ENCODE data around the gene AKAP13.

Gene AKAP13

GRCh38 chr15:85386261-85386660 is 5.9 kb downstream of the AKAP13 start:
- DNase-seq = no peak

DNA sequence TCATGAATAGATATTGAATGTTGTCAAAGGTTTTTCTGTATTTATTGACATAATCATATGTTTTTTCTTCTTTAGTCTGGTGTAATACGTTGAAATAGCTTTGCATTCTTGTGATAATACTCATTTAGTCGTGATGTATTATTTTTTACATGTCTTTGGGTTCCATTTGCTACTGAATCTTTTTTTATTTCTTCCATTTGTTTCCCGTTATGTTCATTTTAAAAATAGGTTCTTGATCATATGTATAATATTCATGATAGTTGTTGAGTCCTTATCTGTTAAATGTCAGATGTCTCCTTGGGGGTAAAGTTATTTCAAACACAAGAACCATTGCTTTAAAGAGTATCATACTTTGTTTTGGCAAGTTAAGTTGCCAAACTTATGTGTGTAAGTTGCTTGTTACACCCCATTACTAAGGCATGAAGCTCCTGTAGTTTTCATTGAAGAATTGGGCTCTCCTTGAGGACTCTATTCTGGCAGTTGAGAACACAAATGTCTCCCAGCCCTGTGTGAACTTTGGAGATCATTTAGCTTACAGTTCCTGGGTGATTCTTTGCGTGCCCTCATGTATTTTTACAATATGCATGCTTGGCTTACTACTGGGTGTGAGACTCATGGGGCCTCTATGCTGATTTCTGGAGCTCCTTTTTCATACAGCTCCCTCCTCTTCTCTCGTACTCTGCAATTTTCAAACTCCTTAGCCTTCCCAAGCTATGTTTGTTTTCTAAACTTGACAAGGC is 8.3 kb downstream of the AKAP13 start:
- DNase-seq = no peak

DNA sequence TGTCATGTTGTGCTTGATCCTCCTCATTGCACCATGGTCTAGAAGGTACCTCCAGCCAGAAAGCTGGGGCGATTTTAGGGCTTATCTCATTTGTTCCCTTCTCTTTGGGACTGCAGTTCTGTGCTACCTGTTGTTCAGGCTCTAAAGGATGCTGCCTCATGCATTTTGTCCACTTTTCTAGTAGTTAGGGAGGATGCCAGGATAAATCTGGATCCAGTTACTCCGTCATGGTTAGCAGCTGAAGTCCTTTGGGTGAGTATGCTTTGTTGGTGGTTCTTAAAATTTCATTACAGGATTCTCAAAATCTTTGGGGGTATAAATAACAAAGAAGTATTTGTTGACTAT is 8.9 kb downstream of the AKAP13 start:
- DNase-seq = no peak

DNA sequence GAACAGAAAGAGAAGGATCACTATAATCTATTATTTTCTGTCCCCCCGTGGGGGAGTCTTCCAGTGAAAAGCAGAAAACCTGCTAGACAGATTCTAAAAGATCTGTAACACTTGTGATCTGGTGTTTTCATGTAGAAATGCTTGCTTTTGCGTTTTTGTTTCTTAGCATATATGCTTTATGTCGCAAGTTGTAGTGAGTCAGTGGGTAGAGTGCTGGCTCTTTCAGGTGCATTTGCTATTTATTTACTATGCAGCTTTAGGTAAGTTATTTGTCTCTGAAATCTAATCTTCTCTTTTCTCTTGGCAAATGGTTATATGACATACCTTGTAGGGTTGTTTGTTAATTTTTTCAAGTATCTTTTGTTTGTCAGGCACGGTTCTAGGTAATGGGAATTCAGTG is 9.4 kb downstream of the AKAP13 start:
- DNase-seq = no peak

DNA sequence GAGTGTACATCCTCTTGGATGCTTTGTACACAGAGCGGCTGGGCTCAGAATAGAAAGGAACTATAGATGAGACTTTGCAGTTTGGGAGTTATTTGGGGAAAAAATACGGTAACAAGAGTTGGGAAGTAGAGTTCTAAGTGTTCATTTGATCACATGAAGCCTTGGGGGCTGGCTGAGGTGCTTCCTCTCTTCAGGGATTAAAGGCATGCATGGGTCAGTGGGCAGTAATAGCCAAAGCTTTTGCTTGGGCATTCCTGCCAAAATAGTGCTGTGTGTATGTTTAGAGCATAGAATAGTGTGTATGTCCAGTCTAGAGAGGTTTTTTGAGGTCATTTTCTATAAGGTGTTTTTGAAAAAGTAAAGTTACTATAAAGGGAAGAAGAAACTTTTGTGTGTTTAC is 12.8 kb downstream of the AKAP13 start:
- no peak for DNase-seq

DNA sequence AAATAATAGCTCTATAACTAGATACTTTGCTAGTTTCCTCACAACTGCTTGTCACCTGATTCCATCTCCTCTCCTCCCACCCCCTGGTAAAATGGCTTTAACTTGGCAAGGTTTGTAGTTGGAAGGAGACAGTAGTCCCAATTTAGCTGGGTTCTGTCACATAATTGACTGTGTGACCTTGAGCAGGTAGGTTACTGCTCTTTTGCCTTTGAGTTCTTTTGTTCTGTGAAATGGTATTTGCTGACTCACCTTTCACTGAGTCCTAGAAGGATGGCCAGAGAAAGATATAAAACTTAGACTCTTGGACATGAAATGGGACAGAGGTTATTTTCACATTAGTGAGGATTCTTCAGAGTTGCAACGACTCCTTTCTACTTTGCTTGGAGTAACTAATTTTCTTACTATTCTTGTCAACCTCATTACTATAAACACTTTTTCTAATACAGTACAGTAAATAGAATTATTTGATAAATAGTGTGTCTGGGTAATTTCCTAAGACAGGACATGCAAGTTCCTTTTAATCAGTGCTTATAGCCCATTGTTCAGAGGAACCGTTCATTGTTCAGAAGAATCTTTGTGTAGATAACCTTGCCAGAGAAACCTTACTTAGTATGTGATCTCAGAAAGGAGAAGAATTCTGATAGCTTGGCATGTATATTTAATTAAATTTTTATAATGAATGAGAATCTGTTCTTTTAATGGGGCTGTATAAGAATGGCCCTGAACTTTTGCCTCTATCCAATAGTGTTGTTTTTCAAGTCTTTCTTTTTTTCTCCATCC is 14.3 kb downstream of the AKAP13 start:
- no peak for DNase-seq

GRCh38 chr15:85396554-85396953 is 16.2 kb downstream of the AKAP13 start:
- DNase-seq = no peak

DNA sequence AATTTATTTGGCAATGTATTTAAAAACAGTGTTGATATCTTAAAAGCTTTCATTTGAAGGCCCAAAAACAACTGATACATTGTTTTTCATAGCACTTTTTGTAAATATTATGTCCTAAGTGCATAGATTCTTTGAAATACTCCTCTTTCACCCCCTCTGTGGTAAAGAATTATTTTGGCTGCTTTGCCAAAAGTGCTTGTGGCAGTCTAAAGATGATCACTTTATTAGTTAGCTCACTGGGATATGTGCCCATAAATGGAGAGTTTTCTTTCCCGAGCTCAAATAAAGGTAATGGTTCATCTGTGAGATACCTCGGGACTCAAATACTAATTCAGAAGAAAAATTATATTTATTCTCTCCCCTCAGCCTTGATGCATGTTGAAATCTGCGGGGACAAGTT is 16.7 kb downstream of the AKAP13 start:
- DNase-seq = no peak

DNA sequence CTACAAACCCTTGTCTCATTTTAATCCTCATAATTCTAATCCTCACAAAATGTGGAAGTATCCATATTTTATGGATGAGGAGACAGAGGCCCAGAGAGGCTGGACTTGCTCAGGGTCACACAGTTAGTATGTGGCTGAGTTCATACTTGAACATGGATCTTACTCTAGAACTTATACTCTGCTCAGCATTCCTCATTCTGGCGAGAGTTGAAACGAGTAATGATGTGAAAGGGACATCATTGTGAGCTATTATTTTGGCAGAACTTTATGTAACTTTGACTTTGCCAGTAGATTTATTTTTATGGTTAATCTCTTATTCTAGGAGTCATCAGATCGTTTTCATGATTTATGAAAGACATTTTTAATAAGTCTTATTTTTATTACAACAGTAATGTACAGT is 17.5 kb downstream of the AKAP13 start:
- DNase-seq = no peak

DNA sequence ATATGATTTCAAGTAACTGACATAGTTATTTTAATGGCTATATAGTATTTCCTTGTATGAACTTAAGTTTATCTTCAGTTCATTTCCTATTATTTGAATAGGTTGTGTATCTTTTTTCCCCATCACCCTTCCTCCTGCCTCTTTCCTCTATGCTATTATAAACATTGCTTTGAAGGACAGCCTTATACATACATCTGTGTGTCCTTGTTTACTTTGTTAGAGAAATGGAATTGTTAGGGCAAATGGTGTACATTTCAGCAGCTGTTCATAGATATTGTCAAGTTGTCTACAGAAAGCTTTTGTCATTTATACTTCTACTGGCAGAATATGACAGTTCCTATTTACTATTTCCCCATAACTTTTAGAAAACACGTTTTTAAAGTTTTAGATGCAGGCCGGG is 18.4 kb downstream of the AKAP13 start:
- no peak for DNase-seq

DNA sequence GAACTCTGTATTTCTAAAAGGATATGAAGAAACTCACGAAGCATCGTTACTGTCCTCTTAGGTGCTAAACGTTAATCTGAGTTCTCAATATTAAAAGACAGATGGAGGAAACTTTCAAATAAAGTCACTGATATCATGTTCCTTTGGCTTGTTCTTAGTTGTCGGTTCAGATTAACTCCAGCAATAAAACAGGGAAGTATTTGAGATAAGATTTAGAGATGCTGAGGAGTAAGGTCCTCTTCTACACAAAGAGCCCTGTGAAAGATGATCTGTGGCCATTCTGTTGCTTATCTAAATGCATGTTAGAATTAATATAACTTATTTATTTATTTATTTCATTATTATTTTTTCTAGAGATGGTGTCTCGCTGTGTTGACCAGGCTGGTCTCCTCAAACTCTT is 19.2 kb downstream of the AKAP13 start:
- no peak for DNase-seq

DNA sequence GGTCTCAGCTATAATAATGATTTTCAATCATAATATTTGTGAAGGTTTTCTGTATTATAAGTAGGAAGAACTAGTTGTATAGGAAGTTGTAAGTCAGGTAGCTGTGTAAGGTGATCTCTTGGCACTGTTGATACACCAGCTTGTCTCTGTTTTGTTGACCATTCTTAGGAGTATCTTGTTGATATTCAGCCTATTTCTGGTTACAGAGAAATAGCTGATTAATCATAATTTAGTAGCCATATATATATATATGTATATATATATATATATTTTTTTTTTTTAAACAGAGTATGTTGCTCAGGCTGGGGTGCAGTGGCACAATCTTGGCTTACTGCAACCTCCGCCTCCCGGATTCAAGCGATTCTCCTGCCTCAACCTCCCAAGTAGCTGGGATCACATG is 20.2 kb downstream of the AKAP13 start:
- DNase-seq = no peak

DNA sequence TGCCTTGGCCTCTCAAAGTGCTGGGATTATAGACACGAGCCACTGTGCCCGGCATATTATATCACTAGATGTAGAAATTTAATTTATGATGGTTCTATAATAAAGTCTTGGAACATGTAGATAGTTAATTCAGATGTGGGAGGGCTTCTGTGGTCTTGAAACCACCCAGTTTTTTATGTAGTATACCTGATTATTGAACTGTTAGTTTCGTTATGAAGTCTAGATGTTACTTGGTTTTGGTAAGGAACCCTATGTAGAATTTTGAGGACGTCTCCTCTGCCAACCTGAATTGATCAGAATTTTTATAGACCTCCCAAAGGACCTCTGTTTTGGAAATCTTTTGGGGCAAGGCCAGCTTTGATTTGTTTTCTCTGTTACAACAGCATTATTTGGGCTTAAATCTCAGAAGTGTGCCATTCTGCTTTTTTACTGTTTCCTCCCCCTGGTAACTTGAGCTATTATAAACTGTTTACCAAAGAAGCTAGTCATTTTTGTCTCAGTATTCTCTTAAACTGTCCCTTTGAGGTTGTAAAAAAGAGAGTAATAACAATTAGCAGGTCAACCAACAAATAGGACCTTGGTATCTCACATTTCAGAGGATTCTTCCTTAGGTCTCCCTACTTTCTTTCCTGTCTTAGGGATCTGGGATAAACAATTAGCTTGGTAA is 20.8 kb downstream of the AKAP13 start:
- DNase-seq = no peak

DNA sequence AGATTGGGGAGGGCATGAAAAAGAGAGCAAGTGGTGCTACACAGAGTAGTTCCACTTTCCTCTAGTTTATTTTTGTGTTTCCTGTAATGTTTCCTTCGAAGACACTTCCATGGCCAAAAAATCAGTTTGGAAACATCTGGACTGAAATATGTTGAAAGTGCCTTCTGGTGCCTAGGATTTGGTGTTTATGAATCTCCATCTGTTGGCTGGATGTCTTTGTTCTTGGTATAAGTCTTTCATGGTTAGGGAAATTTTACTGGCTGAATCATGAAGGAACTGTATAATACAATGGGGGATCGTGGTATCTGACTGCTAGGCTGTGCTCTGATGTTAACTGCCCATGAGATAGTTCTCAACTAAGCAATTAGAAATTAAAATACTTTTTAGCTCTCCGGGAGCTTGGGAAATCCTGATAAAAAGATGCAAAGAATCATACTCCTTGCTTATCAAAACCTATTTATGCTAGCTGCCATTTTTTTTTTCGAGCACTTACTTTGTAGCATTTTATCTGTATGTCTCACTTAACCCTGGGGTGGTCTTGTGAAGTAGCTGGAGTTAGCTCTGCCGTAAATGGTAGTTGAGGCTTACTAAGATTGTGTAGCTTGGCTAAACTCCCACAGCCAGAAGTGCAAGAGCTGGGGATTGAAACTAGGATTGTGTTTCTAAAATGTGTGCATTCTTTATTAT is 21.9 kb downstream of the AKAP13 start:
- DNase-seq = no peak

DNA sequence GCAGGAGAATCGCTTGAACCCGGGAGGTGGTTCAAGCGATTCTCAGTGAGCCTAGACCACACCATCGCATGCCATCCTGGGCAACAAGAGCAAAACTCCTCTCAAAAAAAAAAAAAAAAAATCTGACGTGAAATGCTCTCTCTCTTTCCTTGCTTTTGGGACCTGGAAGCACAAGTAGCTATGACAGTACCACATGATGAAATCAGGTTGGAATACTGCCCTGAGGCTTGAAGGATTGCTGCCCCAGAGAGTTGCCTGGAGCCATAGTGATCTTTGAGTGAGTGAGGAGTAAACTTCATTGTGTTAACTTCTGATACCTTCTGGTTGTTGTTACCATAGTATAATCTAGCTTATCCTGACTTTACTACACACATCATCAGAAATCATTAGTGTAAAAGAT is 23.3 kb downstream of the AKAP13 start:
- DNase-seq = no peak

DNA sequence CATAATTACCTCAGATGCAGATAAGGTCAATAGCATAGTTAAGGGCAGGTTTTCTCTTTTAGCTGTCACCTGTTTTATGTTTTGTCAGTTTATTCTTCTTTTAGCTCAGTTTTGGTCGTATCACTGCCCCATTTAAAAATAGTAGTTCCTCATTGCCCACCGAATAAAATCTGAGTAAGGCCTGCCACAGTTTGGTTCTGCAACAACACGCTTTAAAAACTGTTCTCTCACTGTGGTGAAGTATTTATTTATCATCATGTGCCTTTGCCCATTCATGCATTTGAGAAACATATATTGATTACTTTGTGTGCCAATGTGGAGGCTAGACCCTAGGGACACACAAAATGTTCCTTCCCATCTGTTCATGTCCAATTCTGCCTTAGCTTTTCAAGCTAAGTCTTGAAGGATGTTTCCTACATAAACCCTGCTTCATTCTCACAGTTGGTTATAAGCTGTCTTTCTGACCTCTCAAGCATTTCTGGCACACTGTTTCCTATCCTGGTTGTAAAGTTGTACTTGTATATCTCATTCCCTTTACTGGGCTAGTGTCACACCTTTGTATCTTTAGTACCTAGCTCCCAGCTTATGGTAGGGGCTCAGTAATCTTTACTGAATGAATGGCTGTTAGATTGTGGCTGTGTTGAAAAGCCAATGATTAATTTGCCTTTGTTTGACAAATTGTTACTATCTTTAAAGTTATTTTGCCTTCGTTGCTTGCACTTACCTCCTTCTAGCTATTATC is 23.9 kb downstream of the AKAP13 start:
- DNase-seq = peak; percentile 19 to 33

DNA sequence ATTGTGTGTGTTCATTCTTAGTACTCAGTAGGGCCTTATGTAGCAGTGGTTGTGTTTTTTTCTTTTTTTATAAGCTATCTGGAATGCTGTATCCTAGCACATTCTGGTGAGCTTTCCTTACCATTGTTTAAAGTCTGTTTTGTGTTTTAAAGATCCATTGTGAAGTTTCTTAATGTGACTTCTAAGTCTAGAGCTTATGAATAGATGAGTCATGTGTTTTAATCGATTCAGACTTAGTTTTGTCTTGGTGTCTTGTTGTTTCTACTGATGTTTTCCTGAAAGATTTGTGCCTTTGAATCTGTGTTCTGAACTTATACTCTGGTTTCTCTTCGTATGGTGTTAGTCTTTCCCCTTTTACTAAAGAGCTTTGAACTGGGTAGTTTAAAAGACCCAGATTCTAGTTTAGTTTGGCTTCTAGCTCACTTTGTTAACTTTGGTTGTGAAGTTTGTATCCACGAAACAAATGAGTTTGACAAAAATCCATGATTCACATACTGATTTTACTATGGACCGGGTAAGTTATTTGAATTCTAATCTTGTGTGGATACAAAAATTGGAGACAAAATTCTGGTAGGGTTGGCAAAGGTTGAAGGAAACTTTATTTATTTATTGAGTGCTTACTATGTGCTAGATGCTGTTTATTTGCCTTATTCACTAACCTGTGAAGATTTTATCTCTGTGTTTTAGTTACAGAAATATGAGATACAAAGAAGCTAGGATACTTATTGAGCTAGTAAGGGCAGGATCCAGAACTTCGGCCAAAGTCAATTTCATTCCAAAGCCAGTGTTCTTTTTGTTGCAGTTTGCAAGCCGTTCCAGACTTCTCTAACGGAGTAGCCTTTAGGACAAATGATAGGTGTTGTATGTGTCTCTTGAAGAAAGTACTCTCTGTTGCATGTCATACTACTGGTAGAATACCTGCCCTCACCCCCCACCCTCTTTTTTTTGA is 24.8 kb downstream of the AKAP13 start:
- no peak for DNase-seq

GRCh38 chr15:85406916-85407315 is 26.5 kb downstream of the AKAP13 start:
- no peak for DNase-seq

- peak; percentile 67 to 75 for DNase-seq
Measured at GRCh38 chr15:85407421-85408269, 27.2 kb downstream of the AKAP13 start.

GRCh38 chr15:85408270-85408746 is 27.9 kb downstream of the AKAP13 start:
- DNase-seq = peak; percentile 69 to 87
